ENCODE measurements around the gene PHLPP1. TPM values are rescaled to one million over a fixed set of nuclear protein-coding genes. Genes with fewer than 3 reads are reported as not detected.

The PHLPP1 gene
- total and polyA plus RNA-seq, 2 of the 13 experiments (the other 11 are each of a cell fraction or from before 2014, with no cell fraction given), result 9.8 to 18.5 TPM

DNA sequence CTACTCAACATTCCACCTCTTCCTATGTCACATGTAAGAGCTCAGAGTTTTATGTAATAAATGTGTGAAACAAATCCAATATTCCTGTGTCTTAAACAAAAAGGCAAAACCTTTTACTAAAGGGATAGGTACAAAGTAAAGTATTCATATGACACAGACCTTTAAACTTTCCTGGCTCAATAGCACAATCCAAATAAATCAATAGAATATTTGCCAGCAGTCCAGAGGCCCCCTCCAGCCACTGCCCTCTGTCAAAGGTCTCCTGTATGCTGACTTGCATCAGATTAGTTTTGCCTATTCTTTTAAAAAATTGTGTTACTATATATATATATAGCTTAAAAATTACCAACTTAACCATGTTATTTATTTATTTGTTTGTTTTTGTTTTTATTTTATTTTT, 17.7 kb upstream of the PHLPP1 start (continued):
- TF ChIP-seq AHDC1 (CRISPR knock-in tag; IDR thresholded peaks at IDR 0.05; ENCODE audit: borderline replicate concordance), result peak; percentile 69; the same call in 1 of the 2 replicates
- TF ChIP-seq ZMYM4 (CRISPR knock-in tag; IDR thresholded peaks at IDR 0.05), result no peak
- TF ChIP-seq HNF4G (IDR thresholded peaks at IDR 0.05; ENCODE audit: borderline replicate concordance, low read depth, low read length), result peak; percentile 62; the same call in 1 of the 2 replicates
- TF ChIP-seq HNF4G (CRISPR knock-in tag; IDR thresholded peaks at IDR 0.05; ENCODE audit: borderline replicate concordance, low read depth), result no peak
- TF ChIP-seq HNF4A (CRISPR knock-in tag; IDR thresholded peaks at IDR 0.05), result peak; percentile 58
- TF ChIP-seq, protein P1, sequence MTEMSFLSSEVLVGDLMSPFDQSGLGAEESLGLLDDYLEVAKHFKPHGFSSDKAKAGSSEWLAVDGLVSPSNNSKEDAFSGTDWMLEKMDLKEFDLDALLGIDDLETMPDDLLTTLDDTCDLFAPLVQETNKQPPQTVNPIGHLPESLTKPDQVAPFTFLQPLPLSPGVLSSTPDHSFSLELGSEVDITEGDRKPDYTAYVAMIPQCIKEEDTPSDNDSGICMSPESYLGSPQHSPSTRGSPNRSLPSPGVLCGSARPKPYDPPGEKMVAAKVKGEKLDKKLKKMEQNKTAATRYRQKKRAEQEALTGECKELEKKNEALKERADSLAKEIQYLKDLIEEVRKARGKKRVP (CRISPR knock-in tag; IDR thresholded peaks at IDR 0.05), result 0 out of 4 replicates have a peak, but pooled peaks of 1 of the 2 experiments have one; percentile 21
- 0 out of 2 replicates have a peak, but pooled peaks have one; percentile 30 for TF ChIP-seq ZBTB37 (CRISPR knock-in tag; IDR thresholded peaks at IDR 0.05)
- TF ChIP-seq NFIC (IDR thresholded peaks at IDR 0.05; ENCODE audit: low read length), result peak; percentile 48; the same call in 1 of the 2 replicates
- peak; percentile 42; the same call in 1 of the 2 replicates for TF ChIP-seq ZNF292 (CRISPR knock-in tag; IDR thresholded peaks at IDR 0.05; ENCODE audit: borderline replicate concordance, low read depth)
- TF ChIP-seq ZFX (CRISPR knock-in tag; IDR thresholded peaks at IDR 0.05; ENCODE audit: low read depth), result no peak; the same call in 1 of the 2 replicates
- peak; percentile 77; the same call in 1 of the 2 replicates for TF ChIP-seq ONECUT2 (CRISPR knock-in tag; IDR thresholded peaks at IDR 0.05)
- no peak for TF ChIP-seq MXD3 (CRISPR knock-in tag; IDR thresholded peaks at IDR 0.05)
- peak; percentile 87 for TF ChIP-seq KAT2B (IDR thresholded peaks at IDR 0.05; ENCODE audit: borderline replicate concordance, low read depth, low read length)
- TF ChIP-seq ZNF205 (CRISPR knock-in tag; IDR thresholded peaks at IDR 0.05), result no peak
- TF ChIP-seq NR2F1 (CRISPR knock-in tag; IDR thresholded peaks at IDR 0.05), result 0 out of 4 replicates have a peak, but pooled peaks of 1 of the 2 experiments have one; percentile 32
- no peak for TF ChIP-seq TSC22D2 (CRISPR knock-in tag; IDR thresholded peaks at IDR 0.05; ENCODE audit: borderline replicate concordance)
- peak; percentile 21; the same call in 1 of the 2 replicates for TF ChIP-seq SALL1 (CRISPR knock-in tag; IDR thresholded peaks at IDR 0.05)
- no peak for TF ChIP-seq ZNF839 (CRISPR knock-in tag; IDR thresholded peaks at IDR 0.05; ENCODE audit: borderline replicate concordance)
- no peak for TF ChIP-seq CBX2 (IDR thresholded peaks at IDR 0.05; ENCODE audit: low read depth, low read length)
- no peak for TF ChIP-seq CBX2 (CRISPR knock-in tag; IDR thresholded peaks at IDR 0.05; ENCODE audit: low read depth)
- TF ChIP-seq, protein P2, sequence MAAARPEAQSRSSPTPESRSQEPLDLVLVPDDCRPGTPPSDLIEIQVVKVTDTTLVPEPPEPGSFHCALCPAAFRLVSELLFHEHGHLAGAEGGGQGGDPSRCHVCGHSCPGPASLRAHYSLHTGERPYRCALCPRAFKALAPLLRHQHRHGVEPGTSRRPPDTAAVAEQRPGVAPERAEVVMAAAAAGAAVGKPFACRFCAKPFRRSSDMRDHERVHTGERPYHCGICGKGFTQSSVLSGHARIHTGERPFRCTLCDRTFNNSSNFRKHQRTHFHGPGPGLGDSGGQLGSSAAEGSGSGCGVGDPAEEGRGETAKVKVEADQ (CRISPR knock-in tag; IDR thresholded peaks at IDR 0.05; ENCODE audit: borderline replicate concordance), result no peak
